ENCODE measurements around the gene TMEM170A.

TMEM170A gene

DNA sequence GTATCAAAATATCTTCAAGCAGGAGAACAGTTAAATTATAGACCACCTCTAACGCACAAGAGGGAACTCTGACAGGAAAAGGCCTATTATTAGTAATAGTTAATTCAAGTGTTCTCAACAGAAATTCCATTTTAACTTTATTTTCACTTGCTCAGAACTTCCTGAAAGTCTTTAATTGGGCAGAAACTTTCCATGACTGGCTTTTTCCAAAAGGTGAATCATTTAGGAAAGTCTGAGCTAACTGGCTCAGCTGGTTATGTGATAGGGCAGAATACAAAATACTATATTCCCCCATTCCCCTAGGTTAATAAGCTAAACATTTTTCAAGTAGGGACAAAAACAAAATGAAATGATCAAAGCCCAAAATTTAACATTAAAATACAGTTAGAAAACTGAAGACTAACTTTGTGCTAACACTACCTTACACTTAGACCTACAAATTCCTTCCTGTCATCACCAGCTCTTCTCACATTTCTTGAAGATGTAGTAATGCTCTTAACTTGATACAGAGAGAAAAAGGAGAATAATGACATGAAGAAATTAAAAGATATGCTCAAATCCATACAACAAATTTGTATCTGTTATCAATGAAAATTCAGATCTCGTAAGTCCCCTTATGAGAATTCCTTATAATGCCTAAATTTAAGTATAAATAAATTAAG is 62.2 kb downstream of the TMEM170A start:
- TF ChIP-seq, protein P1, sequence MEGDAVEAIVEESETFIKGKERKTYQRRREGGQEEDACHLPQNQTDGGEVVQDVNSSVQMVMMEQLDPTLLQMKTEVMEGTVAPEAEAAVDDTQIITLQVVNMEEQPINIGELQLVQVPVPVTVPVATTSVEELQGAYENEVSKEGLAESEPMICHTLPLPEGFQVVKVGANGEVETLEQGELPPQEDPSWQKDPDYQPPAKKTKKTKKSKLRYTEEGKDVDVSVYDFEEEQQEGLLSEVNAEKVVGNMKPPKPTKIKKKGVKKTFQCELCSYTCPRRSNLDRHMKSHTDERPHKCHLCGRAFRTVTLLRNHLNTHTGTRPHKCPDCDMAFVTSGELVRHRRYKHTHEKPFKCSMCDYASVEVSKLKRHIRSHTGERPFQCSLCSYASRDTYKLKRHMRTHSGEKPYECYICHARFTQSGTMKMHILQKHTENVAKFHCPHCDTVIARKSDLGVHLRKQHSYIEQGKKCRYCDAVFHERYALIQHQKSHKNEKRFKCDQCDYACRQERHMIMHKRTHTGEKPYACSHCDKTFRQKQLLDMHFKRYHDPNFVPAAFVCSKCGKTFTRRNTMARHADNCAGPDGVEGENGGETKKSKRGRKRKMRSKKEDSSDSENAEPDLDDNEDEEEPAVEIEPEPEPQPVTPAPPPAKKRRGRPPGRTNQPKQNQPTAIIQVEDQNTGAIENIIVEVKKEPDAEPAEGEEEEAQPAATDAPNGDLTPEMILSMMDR (IDR thresholded peaks at IDR 0.05; ENCODE audit: low read depth, low read length): no peak
- DNase-seq (ENCODE audit: extremely low read depth, low read depth): no peak

GRCh38 chr16:75401691-75402090 is 62.8 kb downstream of the TMEM170A start:
- DNase-seq (ENCODE audit: extremely low read depth, low read depth): no peak
- TF ChIP-seq, protein P1 (IDR thresholded peaks at IDR 0.05; ENCODE audit: low read depth, low read length): no peak

DNA sequence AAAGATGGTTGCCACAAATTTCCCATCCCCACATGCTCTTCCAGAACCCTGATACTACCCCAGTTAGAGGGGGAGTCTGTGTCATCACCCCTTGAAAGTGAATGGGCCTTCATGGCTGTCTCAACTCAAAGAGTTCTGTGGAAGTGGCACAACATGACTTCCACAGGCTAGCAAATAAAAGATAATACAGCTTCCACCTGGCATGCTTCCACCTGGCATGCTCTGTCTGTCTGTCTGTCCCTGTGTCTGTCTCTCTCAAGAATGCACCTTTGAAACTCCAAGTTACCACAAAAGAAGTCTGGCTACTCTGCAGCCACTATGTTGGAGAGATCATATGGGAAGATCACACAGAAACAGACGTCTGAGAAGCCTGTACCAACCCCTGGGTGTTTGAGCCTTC is 66.2 kb downstream of the TMEM170A start:
- TF ChIP-seq, protein P1 (IDR thresholded peaks at IDR 0.05; ENCODE audit: low read depth, low read length): no peak

GRCh38 chr16:75394941-75395340 is 69.5 kb downstream of the TMEM170A start:
- DNase-seq (ENCODE audit: extremely low read depth, low read depth): no peak
- TF ChIP-seq, protein P1 (IDR thresholded peaks at IDR 0.05; ENCODE audit: low read depth, low read length): no peak

More for the DNA sequence above, 66.2 kb downstream of the TMEM170A start:
- no peak for DNase-seq (ENCODE audit: extremely low read depth, low read depth)
